ENCODE results near the gene DOC2A.

DOC2A gene

DNA sequence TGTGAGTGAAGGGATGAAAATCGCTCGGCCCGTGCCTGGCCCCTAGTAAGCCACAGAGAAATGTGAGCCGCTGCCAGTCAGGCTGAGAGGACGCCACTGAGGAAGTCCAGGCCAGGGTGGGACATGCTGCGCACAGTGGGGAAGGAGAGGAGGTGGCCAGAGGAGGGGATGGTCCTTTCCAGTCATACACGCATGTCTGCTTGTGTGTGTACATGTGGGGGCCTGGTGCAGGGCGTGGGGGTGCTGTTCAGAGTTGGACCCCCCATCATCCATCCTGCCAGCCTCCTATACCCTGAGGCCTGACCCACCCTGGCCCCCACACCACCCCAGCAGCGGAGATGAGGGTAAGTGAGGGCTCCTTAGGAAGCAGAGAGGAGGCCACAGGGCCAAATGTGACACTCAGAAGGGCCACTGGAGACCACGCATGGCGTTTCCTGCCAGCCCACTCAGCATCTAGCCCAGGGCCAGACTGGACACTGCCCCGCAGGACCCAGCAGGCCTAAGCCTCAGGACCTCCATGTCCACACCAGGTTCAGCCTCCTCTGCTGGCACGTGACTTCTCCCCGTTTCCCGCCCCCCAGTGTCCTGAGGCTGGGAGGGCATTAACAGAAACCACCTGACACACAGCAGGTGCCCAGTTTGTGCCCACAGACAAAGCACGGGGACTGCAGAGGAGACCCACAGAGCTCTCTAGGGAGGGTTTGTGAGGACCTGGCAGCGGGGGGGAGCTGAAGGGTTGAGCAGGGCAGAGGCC, 7.0 kb downstream of the DOC2A start:
- DNase-seq = no peak

GRCh38 chr16:30002614-30003346, 8.0 kb downstream of the DOC2A start:
- no peak for DNase-seq

DNA sequence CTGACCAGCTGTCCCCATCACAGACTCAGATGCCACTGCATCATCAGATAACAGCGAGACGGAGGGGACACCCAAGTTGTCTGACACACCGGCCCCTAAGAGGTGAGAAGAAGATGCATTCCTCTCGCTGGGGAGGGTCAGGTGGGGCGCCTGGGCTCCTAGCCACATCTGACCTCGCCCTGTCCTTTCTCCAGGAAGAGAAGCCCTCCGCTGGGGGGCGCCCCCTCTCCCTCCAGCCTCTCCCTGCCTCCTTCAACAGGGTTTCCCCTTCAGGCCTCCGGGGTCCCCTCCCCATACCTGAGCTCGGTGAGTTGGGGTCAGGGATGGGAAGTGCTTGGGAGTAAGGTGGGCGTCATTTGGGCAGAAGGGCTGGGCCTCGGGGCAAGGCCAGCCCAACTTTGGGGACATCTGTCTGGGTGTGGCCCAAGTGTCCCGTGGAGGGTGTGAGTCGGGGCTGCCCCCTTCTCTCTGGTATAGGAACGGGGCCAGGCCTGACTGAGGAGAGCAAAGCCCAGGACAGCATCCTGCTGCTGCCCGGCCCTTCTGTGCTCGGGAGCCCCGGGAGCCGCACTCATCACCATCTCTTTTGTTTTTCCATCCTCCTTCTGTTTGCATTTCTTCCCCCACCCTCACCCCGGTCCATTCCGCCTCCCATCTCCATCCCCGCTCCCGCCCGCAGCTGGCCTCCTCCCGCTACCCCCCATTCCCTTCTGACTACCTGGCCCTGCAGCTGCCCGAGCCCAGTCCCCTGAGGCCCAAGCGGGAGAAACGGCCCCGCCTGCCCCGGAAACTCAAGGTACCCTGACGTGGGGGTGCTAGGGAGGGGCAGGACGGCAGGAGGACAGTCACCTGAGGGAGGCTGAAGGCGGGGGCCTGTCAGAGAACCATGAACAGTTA, 9.8 kb downstream of the DOC2A start:
- no peak for DNase-seq

DNA sequence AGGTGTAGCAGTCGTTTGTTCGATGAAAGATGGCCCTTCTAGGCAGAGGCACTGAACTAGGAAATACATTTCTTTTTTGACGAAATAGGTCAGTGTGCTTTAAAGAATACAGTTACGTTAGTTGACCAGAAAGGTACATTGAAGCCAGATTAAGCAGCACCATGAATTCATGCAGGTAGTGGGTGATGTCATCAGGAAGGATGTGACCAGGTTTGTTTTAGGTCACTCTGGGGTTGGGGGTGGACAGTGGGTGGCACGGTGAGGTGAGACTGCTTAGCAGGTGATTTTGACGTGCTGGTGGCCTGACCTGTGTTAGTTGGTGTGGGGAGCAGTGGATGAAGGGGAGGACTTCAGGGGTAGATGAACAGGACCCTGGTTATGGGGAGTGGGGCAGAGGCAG, 11.2 kb downstream of the DOC2A start:
- no peak for DNase-seq

GRCh38 chr16:29996766-29997250, 14.0 kb downstream of the DOC2A start:
- no peak for DNase-seq

DNA sequence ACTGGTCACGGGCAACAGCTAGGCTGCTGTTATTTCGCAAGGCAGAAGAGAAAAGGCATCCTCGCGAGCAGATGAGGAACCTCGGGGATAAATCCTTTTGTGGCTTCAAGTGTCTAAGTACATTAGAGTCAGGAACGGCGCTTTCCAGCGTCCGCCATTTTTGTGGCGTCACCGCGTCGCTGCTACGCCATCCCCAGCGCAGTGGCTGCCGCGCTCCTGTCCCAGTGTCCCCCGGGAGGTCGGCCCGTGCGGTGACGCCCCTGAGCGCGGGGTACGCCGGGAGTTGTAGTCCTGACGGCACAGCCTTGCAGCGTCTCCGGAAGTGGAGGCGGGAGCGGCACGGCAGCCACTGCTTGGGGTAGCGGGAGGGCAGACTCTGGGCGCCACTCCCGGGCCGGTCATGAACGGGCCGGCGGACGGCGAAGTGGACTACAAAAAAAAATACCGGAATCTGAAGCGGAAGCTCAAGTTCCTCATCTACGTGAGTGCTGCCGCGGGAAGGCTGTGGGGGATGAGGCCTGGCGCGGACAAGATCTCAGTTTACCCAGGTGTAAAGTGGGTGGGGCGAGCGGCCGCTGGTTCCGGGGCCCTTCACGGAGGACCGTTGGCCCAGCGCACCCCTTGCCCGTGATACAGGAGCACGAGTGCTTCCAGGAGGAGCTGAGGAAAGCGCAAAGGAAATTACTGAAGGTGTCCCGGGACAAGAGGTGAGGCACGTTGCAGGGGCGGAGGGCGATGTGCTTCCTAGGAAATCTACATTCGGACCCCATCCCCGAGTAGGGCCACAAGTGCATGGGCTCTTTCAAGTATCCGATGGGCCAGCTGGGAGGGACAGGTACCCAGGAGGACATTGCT, 14.7 kb downstream of the DOC2A start, which contains the start of gene INO80E:
Gene INO80E, plus strand, starts transcription at position 331 of the 855 bp plus-strand sequence. Its CDS starts 70 bp downstream, at position 401.
- DNase-seq = peak; percentile 98

DNA sequence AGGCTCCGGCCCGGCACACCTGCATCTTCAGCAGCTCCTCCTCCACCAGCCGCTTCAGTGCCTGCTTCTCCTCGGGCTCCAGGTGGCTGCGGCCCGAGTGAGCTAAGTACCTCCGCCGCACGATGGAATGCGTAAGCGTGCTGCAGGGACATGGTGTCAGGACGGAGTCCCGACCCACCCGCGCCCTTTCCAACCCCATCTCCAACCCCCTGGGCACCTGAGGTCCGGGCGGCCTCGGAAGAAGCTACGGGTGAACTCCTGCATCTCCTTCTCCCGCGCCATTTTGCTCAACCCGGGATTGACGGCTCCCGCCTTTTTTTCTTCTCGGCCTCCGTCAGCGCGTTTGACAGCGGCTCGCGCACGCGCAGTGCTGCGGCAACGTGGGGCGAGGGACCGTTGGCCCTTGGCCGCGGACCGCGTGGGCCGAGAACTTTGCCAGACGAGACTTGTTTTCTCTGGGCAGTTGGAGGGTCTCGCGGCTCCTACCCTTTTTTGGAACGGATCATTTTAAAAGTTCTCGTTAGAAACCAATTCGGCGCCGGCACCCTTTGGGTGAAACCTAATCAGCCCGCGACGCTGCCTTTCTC, 15.4 kb downstream of the DOC2A start, which contains the start of gene HIRIP3:
Gene HIRIP3, minus strand, starts transcription at position 294 of the 587 bp plus-strand sequence. Its CDS starts 12 bp downstream, at position 282.
- peak; percentile 95 for DNase-seq

- DNase-seq = peak; percentile 84
These were observed 16.1 kb downstream of the DOC2A start for GRCh38 chr16:29994600-29995323.

DNA sequence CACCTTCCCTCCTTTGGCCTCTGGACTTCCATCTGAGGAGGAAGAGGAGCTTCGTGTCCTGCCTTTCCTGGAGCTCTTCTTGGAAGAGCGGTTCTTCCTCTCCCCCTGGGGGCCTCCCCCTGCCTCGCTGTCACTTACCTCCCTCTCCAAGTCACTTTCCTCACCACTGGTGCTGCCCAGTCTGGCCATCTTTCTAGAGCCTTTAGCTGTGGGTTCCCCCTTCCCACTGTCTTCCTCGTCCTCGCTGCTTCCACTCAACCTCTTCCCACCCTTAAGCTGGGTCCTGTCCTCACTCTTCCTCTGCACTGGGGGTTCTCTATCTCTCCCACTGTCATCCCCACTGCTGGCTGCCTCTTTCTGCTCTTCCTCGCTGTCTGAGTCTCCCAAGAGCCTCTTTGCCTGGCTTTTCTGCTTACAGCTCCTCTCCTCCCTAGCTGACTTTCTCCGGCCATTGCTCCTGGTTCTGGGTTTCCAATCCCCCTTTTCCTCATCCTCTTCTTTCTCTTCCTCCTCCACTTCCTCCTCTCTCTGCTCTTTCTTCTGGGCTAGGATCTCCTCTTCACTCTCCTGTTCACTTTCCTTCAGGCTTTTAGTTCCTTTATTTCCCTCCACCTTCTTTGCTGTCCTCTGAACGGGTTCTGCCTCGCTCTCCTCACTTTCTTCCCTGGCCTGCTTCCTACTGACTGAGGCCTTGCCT, 16.8 kb downstream of the DOC2A start:
- DNase-seq = no peak

DNA sequence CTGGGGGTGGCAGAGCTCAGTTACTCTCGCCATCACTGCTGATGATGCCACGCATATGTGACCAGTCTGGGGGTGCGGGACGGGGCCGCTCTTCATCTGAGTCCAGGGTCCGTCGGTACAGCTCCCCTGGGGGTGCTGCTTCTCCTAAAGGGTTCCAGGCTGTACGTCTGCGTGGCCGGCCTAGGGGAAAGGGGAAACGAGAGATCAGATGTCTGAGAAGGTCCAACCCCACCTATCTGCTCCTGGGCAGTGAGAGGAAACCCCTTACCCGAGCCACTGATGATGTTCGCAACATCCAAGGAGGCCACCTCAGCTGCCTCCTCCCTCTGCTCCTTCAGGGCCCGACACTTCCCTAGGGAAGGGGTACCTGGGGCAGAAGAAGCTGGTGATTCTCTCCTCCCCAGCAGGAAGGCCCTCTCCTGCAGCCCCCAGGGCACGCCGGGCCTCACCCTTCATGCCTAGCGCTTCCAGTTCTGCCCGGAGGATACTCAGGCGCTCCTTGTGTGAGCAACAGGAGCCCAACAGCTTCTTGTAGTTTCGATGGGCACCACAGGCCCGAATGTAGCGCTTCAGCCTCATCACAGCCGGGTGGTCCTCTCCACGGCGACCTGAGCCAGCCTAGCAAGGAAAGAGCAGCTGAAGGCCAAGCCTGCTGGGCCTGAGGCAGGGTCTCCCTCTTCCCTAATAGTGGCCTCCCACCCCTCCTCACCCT, 17.5 kb downstream of the DOC2A start:
- DNase-seq = no peak

DNA sequence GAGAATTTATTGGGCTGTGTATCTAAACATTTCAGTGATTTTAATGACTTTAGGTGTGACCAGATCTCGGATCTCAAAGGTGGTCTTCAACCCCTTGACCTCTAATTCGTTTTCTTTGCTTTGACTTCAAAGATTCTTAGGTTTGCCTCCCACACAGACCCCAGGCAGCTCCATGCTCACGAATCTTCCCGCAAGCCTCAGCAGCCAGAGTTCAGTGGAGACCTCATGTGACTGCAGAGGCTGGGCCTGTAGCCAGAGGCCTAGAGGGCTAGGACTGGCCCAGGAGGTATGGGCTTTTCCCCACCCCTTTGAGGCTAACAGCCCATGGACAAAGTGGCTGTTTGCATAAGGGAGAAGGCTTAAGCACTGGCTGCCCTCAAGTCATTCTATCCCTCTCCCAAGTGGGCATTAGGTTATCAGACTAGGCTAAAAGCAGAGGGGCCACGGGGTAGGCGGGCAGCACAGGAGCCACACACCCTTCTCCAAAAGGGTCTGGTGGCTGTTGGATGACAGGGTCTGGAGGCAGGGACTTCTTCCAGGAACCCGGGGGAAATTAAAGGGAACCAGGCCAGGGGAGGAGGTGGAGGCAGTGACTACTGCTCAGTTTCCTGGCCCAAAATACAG, 18.4 kb downstream of the DOC2A start:
- DNase-seq = no peak

GRCh38 chr16:29991571-29991904, 19.3 kb downstream of the DOC2A start:
- DNase-seq = no peak

- DNase-seq = no peak
These were observed 19.8 kb downstream of the DOC2A start for GRCh38 chr16:29990883-29991570.

DNA sequence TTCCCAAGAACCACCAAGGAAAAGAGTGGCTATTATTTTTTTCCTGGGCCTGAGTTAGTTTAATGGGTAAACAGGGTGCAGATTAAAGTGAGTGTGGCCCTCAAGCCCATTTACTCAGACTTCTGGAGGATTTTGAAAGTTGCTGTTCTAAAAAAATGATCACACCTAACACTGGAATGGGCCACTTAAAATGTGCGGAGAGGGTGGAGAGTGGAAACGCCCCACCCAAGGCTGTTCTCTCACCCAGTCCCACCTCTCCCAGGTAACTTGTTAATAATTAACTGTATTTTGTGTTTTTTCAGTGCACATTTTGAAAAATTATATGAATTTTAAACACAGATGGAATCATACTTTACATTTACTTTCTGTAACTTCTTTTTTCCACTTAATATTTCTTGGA, 20.8 kb downstream of the DOC2A start:
- DNase-seq = no peak

DNA sequence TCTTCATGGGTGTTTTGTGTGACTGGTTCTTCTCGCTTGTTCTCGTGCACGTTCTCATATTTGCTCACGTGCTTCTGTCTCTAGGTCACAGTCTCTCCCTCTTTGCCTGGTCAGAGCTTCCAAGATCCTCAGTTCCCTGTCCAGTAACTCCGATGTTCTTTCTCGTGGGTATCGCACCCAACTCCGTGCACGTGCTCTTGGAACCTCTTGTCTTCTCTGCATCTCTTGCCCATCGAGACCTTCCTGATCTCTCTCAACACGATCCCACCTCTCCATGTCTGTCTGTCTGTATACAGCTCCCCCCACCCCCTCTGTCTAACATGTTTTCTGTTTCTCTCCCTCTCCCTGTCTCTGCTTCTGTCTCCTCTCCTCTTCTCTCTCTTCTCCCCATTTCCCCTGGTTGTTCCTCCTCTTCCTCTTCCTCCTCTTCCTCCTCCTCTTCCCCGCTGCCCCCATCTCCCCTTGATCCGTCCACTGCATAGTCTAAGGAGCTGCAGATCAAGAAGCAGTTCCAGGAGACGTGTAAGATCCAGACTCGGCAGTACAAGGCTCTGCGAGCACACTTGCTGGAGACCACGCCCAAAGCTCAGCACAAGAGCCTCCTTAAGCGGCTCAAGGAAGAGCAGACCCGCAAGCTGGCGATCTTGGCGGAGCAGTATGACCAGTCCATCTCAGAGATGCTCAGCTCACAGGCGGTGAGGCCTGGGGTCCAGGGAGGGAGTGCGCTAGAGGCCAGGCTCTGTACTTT, 21.5 kb downstream of the DOC2A start:
- DNase-seq = no peak

DNA sequence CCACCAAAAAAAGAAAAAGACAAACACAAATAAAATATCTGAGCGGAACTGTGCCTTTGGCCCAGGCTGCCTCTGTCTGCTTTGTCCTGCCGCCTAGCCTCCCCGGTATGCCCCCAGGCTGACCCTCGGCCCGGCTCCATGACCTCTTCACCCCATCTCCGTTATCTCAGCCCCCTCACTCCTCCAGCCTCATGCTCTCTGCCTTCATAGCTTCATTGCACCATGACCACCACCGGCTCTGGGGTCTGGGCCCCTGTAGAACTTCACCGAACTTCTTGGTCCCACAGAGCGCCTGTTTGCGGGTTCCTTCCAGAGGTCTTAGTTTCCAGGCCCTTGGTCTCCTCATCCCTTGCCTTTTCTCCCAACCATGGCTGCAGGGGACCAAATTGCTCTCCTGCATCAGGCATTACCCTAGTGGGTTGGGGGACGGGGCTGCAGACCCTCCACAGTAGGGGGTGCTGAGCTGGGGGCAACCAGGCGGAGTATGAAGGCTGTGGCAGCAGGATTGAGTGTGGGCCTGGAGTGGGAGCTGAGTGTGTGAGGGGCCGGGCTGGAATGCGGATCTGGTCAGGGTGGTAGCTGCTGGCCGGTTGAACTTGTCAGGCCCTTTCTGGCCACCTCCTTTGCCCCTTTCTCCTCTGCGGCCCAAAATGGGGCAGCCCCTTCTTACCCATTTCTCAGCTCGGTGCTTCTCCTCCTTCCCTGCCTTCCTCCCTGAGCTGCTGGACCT, 22.3 kb downstream of the DOC2A start:
- no peak for DNase-seq
